Measurements from ENCODE around the gene SHH. TPM values are rescaled to one million over a fixed set of nuclear protein-coding genes. Genes with fewer than 3 reads are reported as not detected.
"Not testable (repeated sequence)": the region's sequence is repeated elsewhere in the genome, so short reads cannot be mapped to it uniquely, and the experiment has no call there.

The SHH gene
- polyA plus RNA-seq, 10 donors, result 0.04 to 4.6 (median 0.07) TPM

- DNase-seq, result no peak
These were observed 31.3 kb upstream of the SHH start for GRCh38 chr7:155843426-155844018.

- no peak for DNase-seq
These were observed 30.4 kb upstream of the SHH start for GRCh38 chr7:155842496-155843265.

GRCh38 chr7:155840909-155841308 is 28.6 kb upstream of the SHH start:
- no peak for DNase-seq

- DNase-seq, result no peak
These were observed 28.1 kb upstream of the SHH start for GRCh38 chr7:155840262-155840885.

DNA sequence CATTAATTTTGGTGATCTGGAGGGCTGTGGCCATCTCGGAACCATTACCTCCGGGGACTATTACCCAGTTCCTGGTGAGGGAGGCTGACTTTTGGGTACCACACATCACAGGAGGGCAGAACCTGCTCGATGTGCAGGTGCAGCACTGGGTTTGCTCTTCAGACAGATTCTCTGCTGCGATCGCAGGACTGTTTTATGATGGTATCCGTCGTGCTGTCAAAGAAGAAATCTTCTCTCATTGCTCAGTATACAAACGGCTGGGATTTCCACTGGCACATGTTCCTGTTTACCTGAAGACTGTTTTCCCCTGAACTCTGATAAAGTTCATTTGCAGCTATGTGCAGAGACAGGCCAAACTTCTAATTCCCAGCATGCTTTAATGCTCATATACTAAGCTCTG is 27.2 kb upstream of the SHH start:
- no peak for DNase-seq

DNA sequence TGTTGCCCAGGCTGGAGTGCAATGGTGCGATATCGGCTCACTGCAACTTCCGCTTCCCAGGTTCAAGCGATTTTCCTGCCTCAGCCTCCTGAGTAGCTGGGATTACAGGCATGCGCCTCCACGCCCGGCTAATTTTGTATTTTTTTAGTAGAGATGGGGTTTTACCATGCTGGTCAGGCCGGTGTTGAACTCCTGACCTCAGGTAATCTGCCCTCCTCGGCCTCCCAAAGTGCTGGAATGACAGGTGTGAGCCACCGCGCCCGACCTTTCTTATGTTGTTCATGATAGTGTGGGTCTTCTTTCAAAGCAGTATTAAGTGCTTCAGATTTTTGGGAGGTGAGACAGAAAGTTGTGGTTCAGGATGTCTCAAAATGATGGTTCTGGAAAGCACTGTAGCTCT is 26.0 kb upstream of the SHH start:
- not testable (repeated sequence) for DNase-seq

GRCh38 chr7:155837126-155837479 is 24.8 kb upstream of the SHH start:
- no peak for DNase-seq

GRCh38 chr7:155836216-155837125 is 24.2 kb upstream of the SHH start:
- DNase-seq, result no peak

GRCh38 chr7:155835446-155836215 is 23.4 kb upstream of the SHH start:
- DNase-seq, result no peak

- no peak for DNase-seq
These were observed 22.3 kb upstream of the SHH start for GRCh38 chr7:155834486-155835048.

DNA sequence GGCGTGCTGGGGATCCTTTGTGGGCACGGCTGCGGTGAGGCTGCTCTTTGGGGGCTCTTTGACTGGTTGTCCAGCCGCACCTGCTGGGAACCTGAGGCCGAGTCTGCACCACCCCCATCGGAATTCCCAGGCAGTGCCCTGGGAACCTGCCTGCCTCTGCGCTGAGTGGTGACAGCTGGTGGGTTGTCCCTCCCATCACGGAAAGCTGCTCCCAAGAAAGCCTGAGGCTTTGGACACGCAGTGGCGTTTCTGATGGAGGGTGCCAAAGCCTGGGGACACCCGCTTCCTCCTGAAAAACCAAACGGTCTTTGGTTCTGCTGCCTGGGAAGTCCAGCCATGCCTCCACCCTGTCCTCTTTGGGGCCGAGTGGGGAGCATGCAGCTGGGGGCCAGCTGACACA is 21.4 kb upstream of the SHH start:
- no peak for DNase-seq

- no peak for DNase-seq
These were observed 20.3 kb upstream of the SHH start for GRCh38 chr7:155832581-155832981.

DNA sequence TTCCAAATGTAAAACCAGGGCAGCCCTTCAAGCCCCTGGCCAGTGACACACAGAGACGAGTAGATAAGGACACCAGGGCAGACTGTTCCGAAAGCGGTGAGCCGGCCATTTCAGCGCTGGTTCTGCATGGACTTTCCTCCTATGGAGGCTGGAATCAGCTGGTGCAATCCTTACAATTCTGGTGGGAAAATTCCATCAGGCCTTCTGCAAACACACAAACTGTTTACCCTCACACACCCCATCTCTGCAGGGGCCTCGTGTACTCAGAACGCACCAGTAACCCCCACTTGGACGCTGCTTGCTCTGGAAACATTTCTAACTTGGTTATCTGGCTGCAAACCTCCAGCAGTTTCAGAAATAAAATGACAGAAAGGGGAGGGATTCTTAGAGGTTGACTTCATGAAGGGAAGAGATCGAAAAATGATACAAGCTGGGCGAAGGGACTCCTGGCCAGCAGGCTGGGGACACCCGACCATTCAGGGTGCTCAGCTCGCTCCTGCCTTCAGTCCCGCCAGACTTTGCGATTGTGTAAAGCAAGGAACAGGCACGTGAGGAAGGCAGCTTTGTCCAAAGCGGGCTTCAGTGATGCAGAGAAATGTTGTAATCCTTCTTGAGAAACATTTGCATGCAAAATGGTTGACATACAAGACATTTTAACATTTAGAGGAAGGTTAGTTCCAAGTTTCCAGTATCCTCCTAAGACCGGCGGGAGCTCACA is 19.7 kb upstream of the SHH start:
- DNase-seq, result no peak

DNA sequence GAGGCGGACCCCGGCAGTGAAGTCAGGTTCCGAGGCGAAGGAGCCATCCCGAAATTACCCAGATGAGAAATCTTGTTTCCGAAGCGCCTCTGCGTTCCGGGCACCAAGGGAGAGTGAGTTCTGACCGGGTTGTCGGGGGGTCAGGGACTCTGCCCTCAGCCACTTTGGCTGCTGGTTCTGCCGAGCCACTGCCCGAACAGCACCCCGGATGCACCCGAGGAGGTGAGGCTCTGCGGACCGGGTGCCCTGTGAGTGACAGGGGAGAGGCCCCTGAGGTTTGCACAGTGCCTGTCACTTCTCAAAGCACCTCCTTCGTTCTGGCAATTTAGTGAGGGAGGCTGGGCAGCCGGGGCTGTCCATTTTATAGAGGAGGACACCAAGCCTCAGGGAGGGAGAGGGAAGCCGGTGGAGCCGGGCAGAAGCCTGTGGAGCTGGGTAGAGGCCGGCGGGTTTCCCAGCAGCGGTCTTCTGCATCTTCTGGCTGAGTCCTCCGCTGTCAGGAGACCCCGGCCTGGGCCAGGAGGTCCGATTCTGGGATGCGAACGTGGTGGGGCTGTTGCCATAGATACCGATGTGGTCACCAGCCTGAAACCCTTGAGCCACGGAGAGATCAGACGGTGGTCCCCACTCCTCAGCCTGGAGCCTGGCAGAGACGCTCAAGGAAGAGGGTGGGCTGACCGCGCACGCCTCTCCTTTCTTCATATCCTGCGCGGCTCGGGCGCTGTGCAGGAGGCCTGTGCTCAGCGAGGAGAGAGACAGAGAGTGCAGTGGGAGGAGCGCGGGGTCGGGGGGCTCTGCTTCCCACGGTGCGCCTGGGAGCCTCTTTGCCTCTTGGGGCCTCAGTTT is 18.9 kb upstream of the SHH start:
- DNase-seq, result no peak

- DNase-seq, result no peak
These were observed 17.7 kb upstream of the SHH start for GRCh38 chr7:155829796-155830470.

DNA sequence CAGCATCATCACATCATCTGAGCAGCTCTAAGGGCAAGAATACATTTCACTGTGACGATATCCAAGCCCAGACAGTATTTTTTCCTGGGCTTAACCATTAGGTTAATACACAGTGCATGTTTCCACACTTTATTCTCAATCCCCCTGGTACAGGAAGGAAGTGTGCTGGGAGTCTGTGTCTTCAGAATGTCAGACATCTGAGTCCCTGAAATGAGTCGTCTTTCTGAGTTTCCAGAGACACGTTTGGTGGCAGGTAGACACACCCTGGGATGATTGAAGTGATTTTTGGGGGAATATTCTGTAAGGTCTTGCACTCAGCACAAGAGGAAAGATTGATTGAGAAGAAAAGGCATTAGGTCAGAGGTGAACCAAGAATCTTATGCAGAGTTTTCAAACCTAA is 13.1 kb upstream of the SHH start:
- no peak for DNase-seq

GRCh38 chr7:155824227-155824886 is 12.1 kb upstream of the SHH start:
- no peak for DNase-seq

DNA sequence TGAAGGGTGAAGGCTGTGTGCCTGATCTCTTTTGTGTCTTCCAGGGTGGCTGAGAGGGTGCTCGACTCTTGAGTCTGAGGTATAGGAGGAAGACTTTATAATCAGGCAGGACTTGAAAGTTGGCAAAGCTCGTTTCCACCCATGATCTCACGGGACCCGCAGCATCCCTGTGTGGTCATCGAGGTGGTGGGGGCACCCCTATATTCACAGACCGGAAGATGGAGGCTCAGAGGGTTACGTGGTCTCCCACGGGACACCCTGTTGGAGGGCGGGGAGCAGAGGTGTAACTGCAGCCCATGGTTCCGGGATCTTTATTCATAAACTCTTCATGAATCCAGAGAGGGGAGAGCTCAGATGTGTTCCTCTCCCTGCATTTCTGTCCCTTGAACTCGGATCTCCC is 9.6 kb upstream of the SHH start:
- no peak for DNase-seq

Measured in muscle of back (tissue), 11 donors.